HepG2 (cell line): ENCODE results near the gene PRMT7. TPM values are rescaled to one million over a fixed set of nuclear protein-coding genes. Genes with fewer than 3 reads are reported as not detected.

Experiments
- ATAC-seq: fragments of 200-7000 bp; cut with Tn5 transposase; 3 replicates; pipeline ENCODE4 v1.9.1; 2020; ENCODE audit warnings: mild to moderate bottlenecking, moderate library complexity
- BruUV-seq: library from RNA; stranded (reverse); fragments of 400-500 nt; replicated peaks from 2 replicates; lab custom pipeline; 2021; lab: Mats Ljungman, UMichigan
- CTCF ChIA-PET: fragments of 300-600 bp; formaldehyde crosslinking; extraction: SDS; loops from one replicate; lab custom pipeline; 2021; ENCODE audit warnings: low total read pairs, inconsistent platforms, low intra/inter-chr PET ratio; lab: Yijun Ruan, JAX
- POLR2A ChIA-PET: fragments of 350-600 bp; sonication (Branson Sonifier 250); formaldehyde crosslinking; loops from one replicate; lab custom pipeline; 2020; ENCODE audit warnings: antibody characterized with exemption, inconsistent platforms; lab: Yijun Ruan, JAX
- DNase-seq: peaks from one replicate; pipeline ENCODE4 v3.0.0-alpha.2; 2015; ENCODE audit warnings: low spot score
- FAIRE-seq: peaks from 3 replicates; lab custom pipeline; 2011; peaks lifted over from hg19 to GRCh38; lab: Jason Lieb, UNC
- H2AFZ ChIP-seq: one replicate; pipeline ENCODE4 v1.6.1; 2011; ENCODE audit warnings: low read length, inconsistent platforms
- H3K27ac ChIP-seq: fragments of 300-600 bp; 3 replicates; pipeline ENCODE4 v1.8.0; 2011; ENCODE audit warnings: mixed run types, mild to moderate bottlenecking, mixed read lengths, low read length, inconsistent platforms; ENCODE audit not compliant: insufficient read depth; ENCODE audit errors: extremely low read length
- H3K27me3 ChIP-seq, 2 experiments: fragments of 200-600 bp in 1 of 2; 2 replicates in 1 of 2; 3 replicates in 1 of 2; pipeline versions ENCODE4 v1.6.0 to v1.8.0; 2011; ENCODE audit warnings: low read length in 2 of 2, mild to moderate bottlenecking in 2 of 2, moderate library complexity in 2 of 2, inconsistent platforms in 1 of 2; ENCODE audit not compliant: insufficient read depth in 2 of 2, control insufficient read depth in 1 of 2
- H3K36me3 ChIP-seq, 2 experiments: fragments of 200-600 bp in 1 of 2; replicated peaks in 1 of 2; 2 replicates in 1 of 2; 3 replicates in 1 of 2; pipeline versions ENCODE4 v1.5.1 to v1.8.0; 2011; ENCODE audit warnings: low read length in 2 of 2, inconsistent platforms in 1 of 2; ENCODE audit not compliant: insufficient read depth in 2 of 2, control insufficient read depth in 1 of 2
- H3K4me1 ChIP-seq: 2 replicates; pipeline ENCODE4 v1.5.1; 2012; ENCODE audit warnings: low read length, inconsistent platforms; ENCODE audit not compliant: insufficient read depth
- H3K4me2 ChIP-seq: 2 replicates; pipeline ENCODE4 v1.6.0; 2011; ENCODE audit warnings: low read depth, low read length, inconsistent platforms
- H3K4me3 ChIP-seq, 3 experiments: fragments of 200-600 bp in 1 of 3; sonication (generic), shearing (Covaris generic) in 1 of 3; replicated peaks in 1 of 3; 2 replicates each; pipeline ENCODE4 v1.5.1; 2011 to 2016; ENCODE audit warnings: low read length in 3 of 3, inconsistent platforms in 2 of 3, low read depth in 2 of 3, mild to moderate bottlenecking in 2 of 3, control low read depth in 1 of 3, mixed read lengths in 1 of 3; ENCODE audit not compliant: insufficient read depth in 1 of 3
- H3K79me2 ChIP-seq: one replicate; pipeline ENCODE4 v1.6.1; 2011; ENCODE audit warnings: low read length, inconsistent platforms; ENCODE audit not compliant: insufficient read depth
- H3K9ac ChIP-seq: 2 replicates; pipeline ENCODE4 v1.6.0; 2011; ENCODE audit warnings: mild to moderate bottlenecking, low read depth, low read length, inconsistent platforms; ENCODE audit not compliant: insufficient read depth
- H3K9me3 ChIP-seq: 2 replicates; pipeline ENCODE4 v1.5.1; 2012; ENCODE audit warnings: mild to moderate bottlenecking, low read length
- H4K20me1 ChIP-seq: 2 replicates; pipeline ENCODE4 v1.6.0; 2011; ENCODE audit warnings: inconsistent platforms, mild to moderate bottlenecking, low read length, moderate library complexity; ENCODE audit not compliant: insufficient read depth
- ADNP ChIP-seq: sonication (generic); formaldehyde crosslinking; IDR thresholded peaks from 2 replicates; pipeline ENCODE4 v1.4.0; 2020; ENCODE audit warnings: missing genetic modification reagents
- CAMTA2 ChIP-seq: sonication (generic); formaldehyde crosslinking; IDR thresholded peaks from 2 replicates; pipeline ENCODE4 v1.4.0; 2020; ENCODE audit warnings: mild to moderate bottlenecking, missing genetic modification reagents, borderline replicate concordance
- HIVEP1 ChIP-seq: sonication (generic); formaldehyde crosslinking; IDR thresholded peaks from 2 replicates; pipeline ENCODE4 v1.4.0; 2020; ENCODE audit warnings: mild to moderate bottlenecking, missing genetic modification reagents
- HNRNPLL ChIP-seq: fragments of 200-400 bp; formaldehyde crosslinking; IDR thresholded peaks from 2 replicates; pipeline ENCODE4 v1.6.1; 2017; ENCODE audit warnings: mild to moderate bottlenecking, low read depth, low read length; ENCODE audit not compliant: poor library complexity, severe bottlenecking
- MIXL1 ChIP-seq: IDR thresholded peaks from 2 replicates; pipeline ENCODE4 v1.6.1; 2016
- MYNN ChIP-seq: sonication (generic); formaldehyde crosslinking; IDR thresholded peaks from 2 replicates; pipeline ENCODE4 v1.4.0; 2020; ENCODE audit warnings: mild to moderate bottlenecking, low read depth, missing genetic modification reagents
- SAFB2 ChIP-seq: sonication (generic); formaldehyde crosslinking; IDR thresholded peaks from 2 replicates; pipeline ENCODE4 v1.5.1; 2020; ENCODE audit warnings: missing genetic modification reagents, low read depth, mild to moderate bottlenecking, borderline replicate concordance
- SMAD3 ChIP-seq: sonication (generic); formaldehyde crosslinking; IDR thresholded peaks from 2 replicates; pipeline ENCODE4 v1.4.0; 2020; ENCODE audit warnings: missing genetic modification reagents
- SMARCC2 ChIP-seq: fragments of 450-650 bp; IDR thresholded peaks from 2 replicates; pipeline ENCODE4 v1.6.1; 2017; ENCODE audit warnings: antibody characterized with exemption, mild to moderate bottlenecking
- TCF7 ChIP-seq: sonication (generic); IDR thresholded peaks from 2 replicates; pipeline ENCODE4 v1.6.1; 2016; ENCODE audit warnings: antibody characterized with exemption, low read depth
- ZNF160 ChIP-seq: sonication (generic); formaldehyde crosslinking; IDR thresholded peaks from 2 replicates; pipeline ENCODE4 v1.8.0; 2022; ENCODE audit warnings: mild to moderate bottlenecking, inconsistent platforms, missing genetic modification reagents
- ZNF232 ChIP-seq: sonication (generic); formaldehyde crosslinking; IDR thresholded peaks from 2 replicates; pipeline ENCODE4 v1.4.0; 2020; ENCODE audit warnings: missing genetic modification reagents, borderline replicate concordance
- ZNF484 ChIP-seq: sonication (generic); formaldehyde crosslinking; IDR thresholded peaks from 2 replicates; pipeline ENCODE4 v1.5.1; 2020; ENCODE audit warnings: mild to moderate bottlenecking, low read depth, missing genetic modification reagents, borderline replicate concordance
- ZNF598 ChIP-seq: sonication (generic); formaldehyde crosslinking; IDR thresholded peaks from 2 replicates; pipeline ENCODE4 v1.5.1; 2020; ENCODE audit warnings: mild to moderate bottlenecking, missing genetic modification reagents, borderline replicate concordance
- ZSCAN29 ChIP-seq: sonication (generic); formaldehyde crosslinking; conservative IDR thresholded peaks from 2 replicates; pipeline ENCODE4 v1.4.0; 2020; ENCODE audit warnings: mild to moderate bottlenecking, missing genetic modification reagents
- WGBS: methylation state at CpG from one replicate; pipeline ENCODE4 v1.1.6; 2017; ENCODE audit warnings: low lambda C conversion rate; 5-methylcytosine and 5-hydroxymethylcytosine counted together
- in situ Hi-C: cut with HindIII; loops from 2 replicates; pipeline ENCODE4 v1.10.0; 2017; ENCODE audit warnings: low pct_unique_long_range_greater_than_20kb; ENCODE audit not compliant: extremely low pct_ligation_motif_present
- intact Hi-C: fragments of 100-400 bp; cut with micrococcal nuclease; formaldehyde crosslinking; loops from one replicate; pipeline ENCODE4 v1.10.0; 2022; ENCODE audit not compliant: unreplicated experiment
- polyA plus RNA-seq, 8 experiments: library from polyadenylated mRNA; depleted of rRNA in 3 of 8; stranded (reverse) in 7 of 8; unstranded in 1 of 8; fragments of >200 nt; fragmentation: Illumina TruSeq in 4 of 8; extraction: Trizol in 4 of 8; gene quantifications; 2 replicates each; pipeline versions ENCODE4 v1.2.1 to v1.2.3, GENCODE V29; 2011 to 2016; ENCODE audit warnings: low read depth in 4 of 8, missing spikeins in 1 of 8, mixed read lengths in 1 of 8; ENCODE audit not compliant: insufficient read depth in 1 of 8
- total RNA-seq, 5 experiments: library from RNA; depleted of rRNA; stranded (reverse); fragments of >200 nt; fragmentation: Illumina TruSeq; extraction: Trizol; gene quantifications; 2 replicates each; pipeline ENCODE4 v1.2.3, GENCODE V29; 2016; ENCODE audit warnings: low read depth in 1 of 5
- TF ChIP-seq, protein P1 (sequence below): sonication (generic); formaldehyde crosslinking; IDR thresholded peaks from 2 replicates; pipeline ENCODE4 v1.4.0; 2020; ENCODE audit warnings: missing genetic modification reagents
- TF ChIP-seq, protein P2 (sequence below): sonication (generic); formaldehyde crosslinking; IDR thresholded peaks from 2 replicates; pipeline ENCODE4 v1.8.1; 2023; ENCODE audit warnings: mild to moderate bottlenecking, moderate library complexity, missing genetic modification reagents
- TF ChIP-seq, protein P3 (sequence below): sonication (generic); formaldehyde crosslinking; IDR thresholded peaks from 2 replicates; pipeline ENCODE4 v1.4.0; 2020; ENCODE audit warnings: low read depth, mild to moderate bottlenecking, missing genetic modification reagents

PRMT7 gene
- total and polyA plus RNA-seq, 2 of the 13 experiments (the other 11 are each of a cell fraction or from before 2014, with no cell fraction given), result 47.5 to 55.0 TPM

DNA sequence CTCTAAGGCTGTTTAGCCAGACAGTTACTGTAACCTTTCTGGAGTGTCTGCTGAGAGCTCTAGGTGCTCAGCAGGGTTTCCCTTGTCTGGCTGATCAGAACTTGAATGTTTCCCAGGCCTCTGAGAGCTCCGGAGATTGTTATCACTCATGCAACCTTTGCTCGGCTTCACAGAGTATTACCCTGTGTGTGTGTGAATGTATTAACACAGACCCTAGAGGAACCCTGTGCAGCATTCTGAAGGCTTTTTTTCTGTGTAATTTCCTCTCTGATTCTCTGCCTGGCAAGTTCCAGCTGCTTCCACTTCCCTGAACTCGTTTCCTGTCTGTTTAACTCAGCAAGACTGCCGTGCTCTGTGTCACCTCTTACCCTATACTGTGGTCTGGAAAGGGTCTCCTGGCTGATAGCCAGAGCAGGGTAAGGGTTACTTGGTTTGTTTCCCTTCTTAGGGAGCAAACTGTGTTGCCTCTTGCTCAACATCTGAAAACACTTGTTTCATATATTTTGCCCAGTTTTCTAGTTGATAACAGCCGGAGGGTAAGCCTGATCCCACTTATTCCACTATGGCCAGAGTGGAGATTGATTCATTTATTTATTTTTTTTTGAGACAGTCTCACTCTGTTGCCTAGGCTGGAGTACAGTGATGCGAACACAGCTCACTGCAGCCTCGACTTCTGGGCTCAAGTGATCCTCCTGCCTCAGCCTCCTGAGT, 21.7 kb downstream of the PRMT7 start:
- peak overlapping the region; percentile 8 for H2AFZ ChIP-seq
- ATAC-seq (peak; percentile 90), FAIRE-seq (peak; percentile 72), DNase-seq (peak; percentile 88)
- H3K27me3 ChIP-seq, result no peaks in the 10 kb centered on the region
- peak overlapping the region; percentile 63 for H3K9ac ChIP-seq
- peak overlapping the region in 2 of 3 experiments; percentile 5 to 40; a peak in 3 of 6 replicates for H3K4me3 ChIP-seq
- H3K4me1 ChIP-seq, result peaks cover 43% of the 10 kb centered on the region
- ChIA-PET POLR2A (interaction anchor here (1.0 to 2.1 kb wide), 8 partner anchors 22 to 253 kb away, joined by 3 to 19 read pairs (median 4); partner anchors contain the start of genes NFATC3, PRMT7, SLC7A6 and SLC7A6OS), CTCF (interaction anchor here (7.0 kb wide), 1 partner anchor 70 kb away, joined by 96 read pairs; the partner anchor contains the start of gene SLC7A6)
- no TSS peak for BruUV-seq
- no peaks in the 10 kb centered on the region for H4K20me1 ChIP-seq
- intact Hi-C loops (loop anchor here (5.0 kb wide), 1 partner anchor 245 kb away; the partner anchor contains the start of gene NFATC3), in situ Hi-C loops (loop anchor here (10.0 kb wide), 1 partner anchor 248 kb away; the partner anchor contains the start of gene NFATC3)
- H3K79me2 ChIP-seq, result no peaks in the 10 kb centered on the region
- H3K36me3 ChIP-seq, result peaks cover 13 to 25% of the 10 kb centered on the region in 2 experiments
- H3K9me3 ChIP-seq, result no peaks in the 10 kb centered on the region
- 25% methylated on average over 7 of the region's 7 CpGs for WGBS
- H3K4me2 ChIP-seq, result peak overlapping the region; percentile 80
- H3K27ac ChIP-seq, result peak overlapping the region; percentile 80
- TF ChIP-seq ZNF160 (CRISPR knock-in tag), result no peak
- TF ChIP-seq, protein P1, sequence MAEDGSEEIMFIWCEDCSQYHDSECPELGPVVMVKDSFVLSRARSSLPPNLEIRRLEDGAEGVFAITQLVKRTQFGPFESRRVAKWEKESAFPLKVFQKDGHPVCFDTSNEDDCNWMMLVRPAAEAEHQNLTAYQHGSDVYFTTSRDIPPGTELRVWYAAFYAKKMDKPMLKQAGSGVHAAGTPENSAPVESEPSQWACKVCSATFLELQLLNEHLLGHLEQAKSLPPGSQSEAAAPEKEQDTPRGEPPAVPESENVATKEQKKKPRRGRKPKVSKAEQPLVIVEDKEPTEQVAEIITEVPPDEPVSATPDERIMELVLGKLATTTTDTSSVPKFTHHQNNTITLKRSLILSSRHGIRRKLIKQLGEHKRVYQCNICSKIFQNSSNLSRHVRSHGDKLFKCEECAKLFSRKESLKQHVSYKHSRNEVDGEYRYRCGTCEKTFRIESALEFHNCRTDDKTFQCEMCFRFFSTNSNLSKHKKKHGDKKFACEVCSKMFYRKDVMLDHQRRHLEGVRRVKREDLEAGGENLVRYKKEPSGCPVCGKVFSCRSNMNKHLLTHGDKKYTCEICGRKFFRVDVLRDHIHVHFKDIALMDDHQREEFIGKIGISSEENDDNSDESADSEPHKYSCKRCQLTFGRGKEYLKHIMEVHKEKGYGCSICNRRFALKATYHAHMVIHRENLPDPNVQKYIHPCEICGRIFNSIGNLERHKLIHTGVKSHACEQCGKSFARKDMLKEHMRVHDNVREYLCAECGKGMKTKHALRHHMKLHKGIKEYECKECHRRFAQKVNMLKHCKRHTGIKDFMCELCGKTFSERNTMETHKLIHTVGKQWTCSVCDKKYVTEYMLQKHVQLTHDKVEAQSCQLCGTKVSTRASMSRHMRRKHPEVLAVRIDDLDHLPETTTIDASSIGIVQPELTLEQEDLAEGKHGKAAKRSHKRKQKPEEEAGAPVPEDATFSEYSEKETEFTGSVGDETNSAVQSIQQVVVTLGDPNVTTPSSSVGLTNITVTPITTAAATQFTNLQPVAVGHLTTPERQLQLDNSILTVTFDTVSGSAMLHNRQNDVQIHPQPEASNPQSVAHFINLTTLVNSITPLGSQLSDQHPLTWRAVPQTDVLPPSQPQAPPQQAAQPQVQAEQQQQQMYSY, result no peak
- no peak for TF ChIP-seq ZNF484
- TF ChIP-seq, protein P2, sequence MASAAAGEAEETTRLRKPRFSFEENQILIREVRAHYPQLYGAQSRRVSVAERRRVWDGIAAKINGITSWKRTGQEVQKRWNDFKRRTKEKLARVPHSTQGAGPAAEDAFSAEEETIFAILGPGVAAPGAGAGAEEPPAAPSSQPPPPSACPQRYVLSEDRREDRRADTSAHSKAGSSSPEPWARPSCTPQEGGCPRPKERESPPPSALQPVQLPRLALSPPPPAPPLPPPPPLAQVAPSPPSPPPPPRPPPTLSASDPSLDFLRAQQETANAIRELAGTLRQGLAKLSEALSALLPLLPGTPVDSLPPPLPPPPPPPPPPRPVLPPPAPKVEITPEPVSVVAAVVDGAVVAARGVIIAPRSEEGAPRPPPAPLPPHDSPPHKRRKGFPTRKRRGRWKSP (CRISPR knock-in tag), result no peak
- TF ChIP-seq SMAD3 (CRISPR knock-in tag), result peak; percentile 42; the same call in 1 of the 2 replicates
- TF ChIP-seq TCF7, result no peak
- no peak for TF ChIP-seq ADNP (CRISPR knock-in tag)
- TF ChIP-seq SAFB2, result no peak
- no peak for TF ChIP-seq HIVEP1 (CRISPR knock-in tag)
- no peak for TF ChIP-seq ZSCAN29 (CRISPR knock-in tag)
- no peak for TF ChIP-seq MYNN (CRISPR knock-in tag)
- peak; percentile 71 for TF ChIP-seq MIXL1 (CRISPR knock-in tag)
- TF ChIP-seq CAMTA2 (CRISPR knock-in tag), result no peak
- TF ChIP-seq, protein P3, sequence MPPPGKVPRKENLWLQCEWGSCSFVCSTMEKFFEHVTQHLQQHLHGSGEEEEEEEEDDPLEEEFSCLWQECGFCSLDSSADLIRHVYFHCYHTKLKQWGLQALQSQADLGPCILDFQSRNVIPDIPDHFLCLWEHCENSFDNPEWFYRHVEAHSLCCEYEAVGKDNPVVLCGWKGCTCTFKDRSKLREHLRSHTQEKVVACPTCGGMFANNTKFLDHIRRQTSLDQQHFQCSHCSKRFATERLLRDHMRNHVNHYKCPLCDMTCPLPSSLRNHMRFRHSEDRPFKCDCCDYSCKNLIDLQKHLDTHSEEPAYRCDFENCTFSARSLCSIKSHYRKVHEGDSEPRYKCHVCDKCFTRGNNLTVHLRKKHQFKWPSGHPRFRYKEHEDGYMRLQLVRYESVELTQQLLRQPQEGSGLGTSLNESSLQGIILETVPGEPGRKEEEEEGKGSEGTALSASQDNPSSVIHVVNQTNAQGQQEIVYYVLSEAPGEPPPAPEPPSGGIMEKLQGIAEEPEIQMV, result no peak
- no peak for TF ChIP-seq ZNF598 (CRISPR knock-in tag)
- no peak for TF ChIP-seq HNRNPLL
- peak; percentile 72; the same call in 1 of the 2 replicates for TF ChIP-seq ZNF232
- no peak for TF ChIP-seq SMARCC2
